IMR-90 (cell line): Measurements from ENCODE around the gene TAS2R4. TPM values are rescaled to one million over a fixed set of nuclear protein-coding genes. Genes with fewer than 3 reads are reported as not detected.

Source experiments
- ATAC-seq: fragments of 200-7000 bp; cut with Tn5 transposase; 2 replicates; pipeline ENCODE4 v1.9.1; 2020; ENCODE audit warnings: low read depth, mild to moderate bottlenecking, moderate library complexity
- BruUV-seq: library from RNA; stranded (reverse); fragments of 400-500 nt; replicated peaks from 2 replicates; lab custom pipeline; 2021; lab: Mats Ljungman, UMichigan
- CTCF ChIA-PET: fragments of 300-600 bp; formaldehyde crosslinking; extraction: SDS; loops from one replicate; lab custom pipeline; 2021; ENCODE audit warnings: antibody characterized with exemption; lab: Yijun Ruan, JAX
- POLR2A ChIA-PET: fragments of 300-600 bp; sonication (Branson Sonifier 250); formaldehyde crosslinking; loops from one replicate; lab custom pipeline; 2022; ENCODE audit warnings: antibody characterized with exemption; ENCODE audit not compliant: unreplicated experiment; lab: Charles Lee
- DNase-seq: peaks from one replicate; pipeline ENCODE4 v3.0.0; 2013
- H2AFZ ChIP-seq: replicated peaks from 2 replicates; pipeline ENCODE3; 2013; ENCODE audit warnings: low read length, mild to moderate bottlenecking; ENCODE audit not compliant: poor library complexity
- H2AK5ac ChIP-seq: 2 replicates; pipeline ENCODE4 v1.6.1; 2013; ENCODE audit warnings: low read depth, low read length, inconsistent platforms
- H2AK9ac ChIP-seq: replicated peaks from 2 replicates; pipeline ENCODE3; 2013; ENCODE audit warnings: mild to moderate bottlenecking, low read depth, low read length, moderate library complexity; ENCODE audit not compliant: poor library complexity
- H2BK120ac ChIP-seq: 2 replicates; pipeline ENCODE4 v1.6.1; 2013; ENCODE audit warnings: low read depth, low read length, inconsistent platforms
- H2BK15ac ChIP-seq: 3 replicates; pipeline ENCODE4 v1.6.1; 2013; ENCODE audit warnings: low read depth, low read length, inconsistent platforms
- H2BK20ac ChIP-seq: 2 replicates; pipeline ENCODE4 v1.6.1; 2013; ENCODE audit warnings: low read depth, mild to moderate bottlenecking, inconsistent platforms, low read length, moderate library complexity
- H2BK5ac ChIP-seq: 2 replicates; pipeline ENCODE4 v1.6.1; 2013; ENCODE audit warnings: mild to moderate bottlenecking, low read depth, low read length, inconsistent platforms; ENCODE audit not compliant: poor library complexity, severe bottlenecking
- H3K14ac ChIP-seq: replicated peaks from 2 replicates; pipeline ENCODE4 v1.6.1; 2013; ENCODE audit warnings: low read depth, low read length, inconsistent platforms
- H3K18ac ChIP-seq: 2 replicates; pipeline ENCODE4 v1.6.1; 2013; ENCODE audit warnings: low read depth, low read length, control low read depth
- H3K23ac ChIP-seq: 2 replicates; pipeline ENCODE4 v1.6.1; 2013; ENCODE audit warnings: low read depth, low read length, inconsistent platforms
- H3K27ac ChIP-seq: 2 replicates; pipeline ENCODE4 v1.5.1; 2013; ENCODE audit warnings: mild to moderate bottlenecking, control low read depth, low read length; ENCODE audit not compliant: insufficient read depth
- H3K27me3 ChIP-seq: 2 replicates; pipeline ENCODE4 v1.6.1; 2013; ENCODE audit warnings: low read length; ENCODE audit not compliant: control insufficient read depth, insufficient read depth
- H3K36me3 ChIP-seq: 2 replicates; pipeline ENCODE4 v1.6.1; 2013; ENCODE audit warnings: low read length, mixed read lengths; ENCODE audit not compliant: control insufficient read depth, insufficient read depth
- H3K4ac ChIP-seq: 2 replicates; pipeline ENCODE4 v1.6.1; 2013; ENCODE audit warnings: low read depth, low read length, inconsistent platforms
- H3K4me1 ChIP-seq: 2 replicates; pipeline ENCODE4 v1.6.1; 2013; ENCODE audit warnings: low read length, mixed read lengths; ENCODE audit not compliant: control insufficient read depth, insufficient read depth
- H3K4me2 ChIP-seq: 2 replicates; pipeline ENCODE4 v1.6.1; 2013; ENCODE audit warnings: low read depth, mild to moderate bottlenecking, control low read depth, low read length, moderate library complexity
- H3K4me3 ChIP-seq: 2 replicates; pipeline ENCODE4 v1.5.1; 2013; ENCODE audit warnings: low read depth, mild to moderate bottlenecking, control low read depth, low read length, moderate library complexity; ENCODE audit not compliant: insufficient read depth
- H3K56ac ChIP-seq: 2 replicates; pipeline ENCODE4 v1.6.1; 2013; ENCODE audit warnings: low read length, inconsistent platforms; ENCODE audit not compliant: insufficient read depth; ENCODE audit errors: extremely low read depth
- H3K79me1 ChIP-seq, 2 experiments: 2 replicates each; pipeline ENCODE4 v1.6.1; 2013; ENCODE audit warnings: low read length in 2 of 2, inconsistent platforms in 1 of 2, low read depth in 1 of 2
- H3K9ac ChIP-seq: 2 replicates; pipeline ENCODE4 v1.6.1; 2013; ENCODE audit warnings: low read depth, low read length, control low read depth
- H3K9me1 ChIP-seq: 2 replicates; pipeline ENCODE4 v1.6.1; 2013; ENCODE audit warnings: low read length, inconsistent platforms; ENCODE audit not compliant: insufficient read depth
- H3K9me3 ChIP-seq: 2 replicates; pipeline ENCODE4 v1.6.1; 2013; ENCODE audit warnings: low read length; ENCODE audit not compliant: control insufficient read depth, insufficient read depth
- H4K20me1 ChIP-seq: 2 replicates; pipeline ENCODE4 v1.6.1; 2013; ENCODE audit warnings: low read length, inconsistent platforms; ENCODE audit not compliant: insufficient read depth
- H4K5ac ChIP-seq: 2 replicates; pipeline ENCODE4 v1.6.1; 2013; ENCODE audit warnings: mild to moderate bottlenecking, low read depth, low read length, control low read depth
- H4K8ac ChIP-seq, 2 experiments: 2 replicates each; pipeline ENCODE4 v1.6.1; 2013; ENCODE audit warnings: low read depth in 2 of 2, low read length in 2 of 2, control low read depth in 1 of 2, inconsistent platforms in 1 of 2
- H4K91ac ChIP-seq: 2 replicates; pipeline ENCODE4 v1.6.1; 2013; ENCODE audit warnings: low read depth, low read length, inconsistent platforms; ENCODE audit not compliant: insufficient read depth
- BHLHE40 ChIP-seq: fragments of 150-350 bp; IDR thresholded peaks from 2 replicates; pipeline ENCODE4 v1.6.1; 2016; ENCODE audit warnings: mild to moderate bottlenecking, low read depth, low read length
- CEBPB ChIP-seq: IDR thresholded peaks from 2 replicates; pipeline ENCODE4 v1.6.1; 2012; ENCODE audit warnings: low read depth, low read length, improper control_type of control experiment
- CHD1 ChIP-seq: IDR thresholded peaks from 2 replicates; pipeline ENCODE4 v1.6.1; 2012; ENCODE audit warnings: low read depth, low read length, improper control_type of control experiment
- FOS ChIP-seq: fragments of 150-350 bp; IDR thresholded peaks from 2 replicates; pipeline ENCODE4 v1.6.1; 2016; ENCODE audit warnings: low read depth, low read length
- MAFK ChIP-seq: IDR thresholded peaks from 2 replicates; pipeline ENCODE4 v1.6.1; 2012; ENCODE audit warnings: low read depth, low read length, improper control_type of control experiment
- MAZ ChIP-seq: IDR thresholded peaks from 2 replicates; pipeline ENCODE4 v1.6.1; 2012; ENCODE audit warnings: low read depth, mild to moderate bottlenecking, low read length, improper control_type of control experiment, moderate library complexity, borderline replicate concordance
- MXI1 ChIP-seq: IDR thresholded peaks from 2 replicates; pipeline ENCODE4 v1.6.1; 2012; ENCODE audit warnings: low read depth, mild to moderate bottlenecking, low read length, moderate library complexity, borderline replicate concordance
- NFE2L2 ChIP-seq: fragments of 150-350 bp; IDR thresholded peaks from 2 replicates; pipeline ENCODE4 v1.6.1; 2016; ENCODE audit warnings: low read depth, mild to moderate bottlenecking, low read length
- POLR2A ChIP-seq: IDR thresholded peaks from 2 replicates; pipeline ENCODE4 v1.6.1; 2012; ENCODE audit warnings: mild to moderate bottlenecking, low read depth, low read length
- RAD21 ChIP-seq: IDR thresholded peaks from 2 replicates; pipeline ENCODE4 v1.6.1; 2012; ENCODE audit warnings: low read length, improper control_type of control experiment
- RCOR1 ChIP-seq: IDR thresholded peaks from 2 replicates; pipeline ENCODE4 v1.6.1; 2012; ENCODE audit warnings: mild to moderate bottlenecking, low read length, improper control_type of control experiment; ENCODE audit not compliant: insufficient replicate concordance
- RFX5 ChIP-seq: IDR thresholded peaks from 2 replicates; pipeline ENCODE4 v1.8.0; 2012; ENCODE audit warnings: low read depth, mild to moderate bottlenecking, low read length, moderate library complexity
- SMC3 ChIP-seq: fragments of 150-350 bp; IDR thresholded peaks from 2 replicates; pipeline ENCODE4 v1.6.1; 2016; ENCODE audit warnings: low read depth, mild to moderate bottlenecking, antibody characterized with exemption, low read length, moderate library complexity
- WGBS, 2 experiments: methylation state at CpG; one replicate each; pipeline versions ENCODE4 v1.1.5 to v1.1.7; 2013; ENCODE audit warnings: missing lambda C conversion rate in 2 of 2; ENCODE audit not compliant: insufficient read length in 1 of 2; ENCODE audit errors: extremely low coverage in 2 of 2; 5-methylcytosine and 5-hydroxymethylcytosine counted together
- dilution Hi-C: fragments of 300-500 bp; cut with HindIII; formaldehyde crosslinking; loops from one replicate; pipeline ENCODE4 v1.14.3; 2018; ENCODE audit warnings: low sequenced_read_pairs; ENCODE audit not compliant: unreplicated experiment
- in situ Hi-C: fragments of 300-500 bp; cut with MboI; formaldehyde crosslinking; loops from 3 replicates; pipeline ENCODE4 v1.14.3; 2019; ENCODE audit warnings: low sequenced_read_pairs, inconsistent platforms, mixed read lengths
- intact Hi-C: fragments of 100-400 bp; cut with micrococcal nuclease; formaldehyde crosslinking; loops from 2 replicates; pipeline ENCODE4 v1.10.0; 2022
- polyA plus RNA-seq, 3 experiments: library from polyadenylated mRNA; depleted of rRNA; stranded (reverse); fragments of >200 nt; gene quantifications; 2 replicates each; pipeline ENCODE4 v1.2.3, GENCODE V29; 2012; ENCODE audit warnings: low replicate concordance in 1 of 3
- total RNA-seq: library from RNA; depleted of rRNA; stranded (reverse); fragments of >200 nt; gene quantifications from 2 replicates; pipeline ENCODE4 v1.2.3, GENCODE V29; 2012
- TF ChIP-seq, protein P1 (sequence below): conservative IDR thresholded peaks from 2 replicates; pipeline ENCODE4 v1.5.1; 2012; ENCODE audit warnings: mild to moderate bottlenecking, low read depth, low read length, improper control_type of control experiment
- TF ChIP-seq, protein P2 (sequence below): fragments of 150-350 bp; IDR thresholded peaks from 2 replicates; pipeline ENCODE4 v1.6.1; 2017; ENCODE audit warnings: mild to moderate bottlenecking, antibody characterized with exemption, low read length, low read depth
- TF ChIP-seq, protein P3 (sequence below): fragments of 150-350 bp; IDR thresholded peaks from 2 replicates; pipeline ENCODE4 v1.6.1; 2016; ENCODE audit warnings: low read depth, mild to moderate bottlenecking, low read length, moderate library complexity, borderline replicate concordance

The TAS2R4 gene
- total and polyA plus RNA-seq, 2 of the 4 experiments (the other 2 are of a cell fraction), result 0.14 to 0.18 TPM

DNA sequence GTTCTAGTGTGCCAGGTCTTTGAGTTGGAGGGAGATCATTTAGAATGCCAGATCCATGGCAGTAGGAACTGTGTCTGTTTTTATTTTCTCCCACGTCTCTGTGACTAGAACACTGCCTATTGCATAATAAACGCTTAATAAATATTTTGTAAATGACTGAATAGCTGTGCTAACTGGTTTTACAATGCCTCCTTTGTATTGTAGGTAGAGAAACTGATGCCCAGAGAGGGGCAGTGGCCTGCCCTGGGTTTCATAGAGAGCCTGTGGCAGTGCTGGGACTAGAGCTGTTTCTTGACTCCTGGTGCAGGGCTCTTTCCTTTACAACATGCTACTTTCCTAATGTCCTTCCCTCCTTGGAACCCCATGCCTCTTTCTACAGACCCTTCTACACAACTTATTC is 16.1 kb downstream of the TAS2R4 start:
- H3K23ac ChIP-seq, result no peak overlapping the region
- no peaks in the 10 kb centered on the region for H3K9me1 ChIP-seq
- no CpG with 5 or more reads among the region's 2 CpGs for WGBS, 2 experiments
- no TSS peak for BruUV-seq
- H4K91ac ChIP-seq, result no peak overlapping the region
- ChIA-PET CTCF (no interaction called here), POLR2A (no interaction called here)
- no peaks in the 10 kb centered on the region for H3K36me3 ChIP-seq
- no peak overlapping the region for H4K5ac ChIP-seq
- no peak overlapping the region for H3K14ac ChIP-seq
- H4K8ac ChIP-seq, result no peak overlapping the region
- no peak overlapping the region for H2AK5ac ChIP-seq
- H4K20me1 ChIP-seq, result no peaks in the 10 kb centered on the region
- no peak overlapping the region for H2BK15ac ChIP-seq
- no peak overlapping the region for H3K18ac ChIP-seq
- no peak overlapping the region for H3K4me3 ChIP-seq
- DNase-seq (no peak), ATAC-seq (no peak)
- H2AK9ac ChIP-seq, result no peak overlapping the region
- H2BK5ac ChIP-seq, result no peak overlapping the region
- no peaks in the 10 kb centered on the region for H3K9me3 ChIP-seq
- H2AFZ ChIP-seq, result no peak overlapping the region
- intact Hi-C loops (no loop called here), in situ Hi-C loops (no loop called here), dilution Hi-C loops (no loop called here)
- H3K9ac ChIP-seq, result no peak overlapping the region
- H3K27ac ChIP-seq, result no peak overlapping the region
- H3K4me1 ChIP-seq, result no peaks in the 10 kb centered on the region
- no peak overlapping the region for H3K4ac ChIP-seq
- H3K56ac ChIP-seq, result no peak overlapping the region
- no peaks in the 10 kb centered on the region for H3K79me1 ChIP-seq
- H2BK20ac ChIP-seq, result no peak overlapping the region
- no peak overlapping the region for H3K4me2 ChIP-seq
- no peak overlapping the region for H2BK120ac ChIP-seq
- TF ChIP-seq BHLHE40, result no peak
- no peak for TF ChIP-seq CEBPB
- TF ChIP-seq FOS, result no peak
- no peak for TF ChIP-seq MAZ
- no peak for TF ChIP-seq RCOR1
- no peak for TF ChIP-seq SMC3
- TF ChIP-seq, protein P1, sequence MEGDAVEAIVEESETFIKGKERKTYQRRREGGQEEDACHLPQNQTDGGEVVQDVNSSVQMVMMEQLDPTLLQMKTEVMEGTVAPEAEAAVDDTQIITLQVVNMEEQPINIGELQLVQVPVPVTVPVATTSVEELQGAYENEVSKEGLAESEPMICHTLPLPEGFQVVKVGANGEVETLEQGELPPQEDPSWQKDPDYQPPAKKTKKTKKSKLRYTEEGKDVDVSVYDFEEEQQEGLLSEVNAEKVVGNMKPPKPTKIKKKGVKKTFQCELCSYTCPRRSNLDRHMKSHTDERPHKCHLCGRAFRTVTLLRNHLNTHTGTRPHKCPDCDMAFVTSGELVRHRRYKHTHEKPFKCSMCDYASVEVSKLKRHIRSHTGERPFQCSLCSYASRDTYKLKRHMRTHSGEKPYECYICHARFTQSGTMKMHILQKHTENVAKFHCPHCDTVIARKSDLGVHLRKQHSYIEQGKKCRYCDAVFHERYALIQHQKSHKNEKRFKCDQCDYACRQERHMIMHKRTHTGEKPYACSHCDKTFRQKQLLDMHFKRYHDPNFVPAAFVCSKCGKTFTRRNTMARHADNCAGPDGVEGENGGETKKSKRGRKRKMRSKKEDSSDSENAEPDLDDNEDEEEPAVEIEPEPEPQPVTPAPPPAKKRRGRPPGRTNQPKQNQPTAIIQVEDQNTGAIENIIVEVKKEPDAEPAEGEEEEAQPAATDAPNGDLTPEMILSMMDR, result no peak
- TF ChIP-seq, protein P2, sequence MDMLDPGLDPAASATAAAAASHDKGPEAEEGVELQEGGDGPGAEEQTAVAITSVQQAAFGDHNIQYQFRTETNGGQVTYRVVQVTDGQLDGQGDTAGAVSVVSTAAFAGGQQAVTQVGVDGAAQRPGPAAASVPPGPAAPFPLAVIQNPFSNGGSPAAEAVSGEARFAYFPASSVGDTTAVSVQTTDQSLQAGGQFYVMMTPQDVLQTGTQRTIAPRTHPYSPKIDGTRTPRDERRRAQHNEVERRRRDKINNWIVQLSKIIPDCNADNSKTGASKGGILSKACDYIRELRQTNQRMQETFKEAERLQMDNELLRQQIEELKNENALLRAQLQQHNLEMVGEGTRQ, result no peak
- TF ChIP-seq RAD21, result no peak
- TF ChIP-seq MAFK, result no peak
- no peak for TF ChIP-seq CHD1
- TF ChIP-seq, protein P3, sequence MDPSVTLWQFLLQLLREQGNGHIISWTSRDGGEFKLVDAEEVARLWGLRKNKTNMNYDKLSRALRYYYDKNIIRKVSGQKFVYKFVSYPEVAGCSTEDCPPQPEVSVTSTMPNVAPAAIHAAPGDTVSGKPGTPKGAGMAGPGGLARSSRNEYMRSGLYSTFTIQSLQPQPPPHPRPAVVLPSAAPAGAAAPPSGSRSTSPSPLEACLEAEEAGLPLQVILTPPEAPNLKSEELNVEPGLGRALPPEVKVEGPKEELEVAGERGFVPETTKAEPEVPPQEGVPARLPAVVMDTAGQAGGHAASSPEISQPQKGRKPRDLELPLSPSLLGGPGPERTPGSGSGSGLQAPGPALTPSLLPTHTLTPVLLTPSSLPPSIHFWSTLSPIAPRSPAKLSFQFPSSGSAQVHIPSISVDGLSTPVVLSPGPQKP, result no peak
- no peak for TF ChIP-seq POLR2A
- no peak for TF ChIP-seq NFE2L2
- no peak for TF ChIP-seq RFX5
- no peak for TF ChIP-seq MXI1
- H3K27me3 ChIP-seq, result no peaks in the 10 kb centered on the region
